OCI-LY1 (cell line): ENCODE data around the gene KCNMA1.

Source experiments
- H2AFZ ChIP-seq: fragments of 200-600 bp; sonication (generic), shearing (Covaris generic); 2 replicates; pipeline ENCODE4 v1.6.0; 2014; ENCODE audit warnings: antibody characterized with exemption, mild to moderate bottlenecking, low read length
- H3F3A ChIP-seq: fragments of 200-600 bp; sonication (generic), shearing (Covaris generic); 2 replicates; pipeline ENCODE4 v1.6.0; 2014; ENCODE audit warnings: mild to moderate bottlenecking, antibody characterized with exemption, low read length, moderate library complexity; ENCODE audit not compliant: insufficient read depth
- H3K27ac ChIP-seq: fragments of 200-600 bp; sonication (generic); 2 replicates; pipeline ENCODE4 v1.5.1; 2014; ENCODE audit warnings: low read length, mixed run types, mild to moderate bottlenecking, low read depth; ENCODE audit not compliant: poor library complexity, severe bottlenecking
- H3K27me3 ChIP-seq: fragments of 200-600 bp; sonication (generic); 2 replicates; pipeline ENCODE4 v1.6.0; 2014; ENCODE audit warnings: antibody characterized with exemption, mild to moderate bottlenecking, low read length, moderate library complexity; ENCODE audit not compliant: insufficient read depth
- H3K36me3 ChIP-seq: fragments of 200-600 bp; sonication (generic); 2 replicates; pipeline ENCODE4 v1.6.1; 2014; ENCODE audit warnings: mild to moderate bottlenecking, antibody characterized with exemption, low read length, moderate library complexity, mixed read lengths; ENCODE audit not compliant: insufficient read depth
- H3K4me1 ChIP-seq: fragments of 200-600 bp; sonication (generic); 2 replicates; pipeline ENCODE4 v1.5.1; 2014; ENCODE audit warnings: mild to moderate bottlenecking, low read length, moderate library complexity; ENCODE audit not compliant: insufficient read depth, severe bottlenecking
- H3K4me2 ChIP-seq: fragments of 200-600 bp; sonication (generic), shearing (Covaris generic); 2 replicates; pipeline ENCODE4 v1.6.1; 2014; ENCODE audit warnings: low read length
- H3K4me3 ChIP-seq: fragments of 200-600 bp; sonication (generic); 2 replicates; pipeline ENCODE4 v1.5.1; 2014; ENCODE audit warnings: low read length, low read depth, mild to moderate bottlenecking, mixed read lengths; ENCODE audit not compliant: poor library complexity, severe bottlenecking
- H3K79me2 ChIP-seq: fragments of 200-600 bp; shearing (Covaris generic); 2 replicates; pipeline ENCODE4 v1.6.1; 2016; ENCODE audit warnings: mixed run types, low read length, mixed read lengths; ENCODE audit not compliant: insufficient read depth
- H3K9ac ChIP-seq: fragments of 200-600 bp; sonication (generic), shearing (Covaris generic); 2 replicates; pipeline ENCODE4 v1.6.1; 2014; ENCODE audit warnings: mild to moderate bottlenecking, low read length, mixed read lengths
- H3K9me2 ChIP-seq: fragments of 200-600 bp; sonication (generic), shearing (Covaris generic); 2 replicates; pipeline ENCODE4 v1.6.1; 2014; ENCODE audit warnings: low read depth, mild to moderate bottlenecking, low read length, mixed read lengths
- H3K9me3 ChIP-seq: fragments of 200-600 bp; shearing (Covaris generic); 2 replicates; pipeline ENCODE4 v1.6.1; 2014; ENCODE audit warnings: low read length, mixed read lengths
- H4K20me1 ChIP-seq: fragments of 200-600 bp; sonication (generic), shearing (Covaris generic); 2 replicates; pipeline ENCODE4 v1.6.0; 2016; ENCODE audit warnings: mild to moderate bottlenecking, low read length; ENCODE audit not compliant: insufficient read depth
- EZH2 ChIP-seq: fragments of 200-600 bp; sonication (generic), shearing (Covaris generic); IDR thresholded peaks from 2 replicates; pipeline ENCODE4 v1.8.0; 2017; ENCODE audit warnings: borderline replicate concordance, mixed run types, mild to moderate bottlenecking, antibody characterized with exemption, low read length, moderate library complexity, mixed read lengths
- TF ChIP-seq, protein P1 (sequence below): fragments of 200-600 bp; sonication (generic), shearing (Covaris generic); IDR thresholded peaks from 2 replicates; pipeline ENCODE4 v1.5.1; 2017; ENCODE audit warnings: mild to moderate bottlenecking, antibody characterized with exemption, low read length, moderate library complexity, mixed read lengths

The KCNMA1 gene

DNA sequence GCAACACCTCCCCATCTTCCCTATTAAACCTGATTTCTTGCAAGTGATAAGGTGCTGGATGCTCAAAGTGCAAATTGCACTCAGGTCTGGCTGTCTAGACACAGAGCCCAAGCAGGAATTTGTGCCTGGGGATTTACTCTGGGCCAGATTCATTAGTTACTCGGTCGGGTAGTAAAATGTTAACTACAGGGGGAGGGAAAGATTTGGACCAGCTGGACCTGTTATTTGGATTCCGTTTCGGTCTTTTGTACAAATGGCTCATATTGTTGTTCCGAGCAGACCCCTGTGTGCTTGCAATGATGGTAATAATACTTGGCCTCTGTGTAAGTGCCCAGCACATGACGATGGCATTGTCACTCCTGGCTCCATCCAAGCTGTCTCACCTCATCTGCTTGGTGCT lies 609.6 kb downstream of the KCNMA1 start:
- H2AFZ ChIP-seq = no peak overlapping the region
- H3K27ac ChIP-seq = no peak overlapping the region
- H3K4me2 ChIP-seq = no peak overlapping the region
- no peak overlapping the region for H3K4me3 ChIP-seq
- no peaks in the 10 kb centered on the region for H3F3A ChIP-seq
- H3K36me3 ChIP-seq = no peaks in the 10 kb centered on the region
- no peak overlapping the region for H3K9ac ChIP-seq
- H3K79me2 ChIP-seq = no peaks in the 10 kb centered on the region
- no peaks in the 10 kb centered on the region for H3K27me3 ChIP-seq
- H4K20me1 ChIP-seq = no peaks in the 10 kb centered on the region
- TF ChIP-seq, protein P1, sequence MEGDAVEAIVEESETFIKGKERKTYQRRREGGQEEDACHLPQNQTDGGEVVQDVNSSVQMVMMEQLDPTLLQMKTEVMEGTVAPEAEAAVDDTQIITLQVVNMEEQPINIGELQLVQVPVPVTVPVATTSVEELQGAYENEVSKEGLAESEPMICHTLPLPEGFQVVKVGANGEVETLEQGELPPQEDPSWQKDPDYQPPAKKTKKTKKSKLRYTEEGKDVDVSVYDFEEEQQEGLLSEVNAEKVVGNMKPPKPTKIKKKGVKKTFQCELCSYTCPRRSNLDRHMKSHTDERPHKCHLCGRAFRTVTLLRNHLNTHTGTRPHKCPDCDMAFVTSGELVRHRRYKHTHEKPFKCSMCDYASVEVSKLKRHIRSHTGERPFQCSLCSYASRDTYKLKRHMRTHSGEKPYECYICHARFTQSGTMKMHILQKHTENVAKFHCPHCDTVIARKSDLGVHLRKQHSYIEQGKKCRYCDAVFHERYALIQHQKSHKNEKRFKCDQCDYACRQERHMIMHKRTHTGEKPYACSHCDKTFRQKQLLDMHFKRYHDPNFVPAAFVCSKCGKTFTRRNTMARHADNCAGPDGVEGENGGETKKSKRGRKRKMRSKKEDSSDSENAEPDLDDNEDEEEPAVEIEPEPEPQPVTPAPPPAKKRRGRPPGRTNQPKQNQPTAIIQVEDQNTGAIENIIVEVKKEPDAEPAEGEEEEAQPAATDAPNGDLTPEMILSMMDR = no peak
- no peak for TF ChIP-seq EZH2
- no peaks in the 10 kb centered on the region for H3K9me2 ChIP-seq
- no peaks in the 10 kb centered on the region for H3K4me1 ChIP-seq
- H3K9me3 ChIP-seq = no peaks in the 10 kb centered on the region

DNA sequence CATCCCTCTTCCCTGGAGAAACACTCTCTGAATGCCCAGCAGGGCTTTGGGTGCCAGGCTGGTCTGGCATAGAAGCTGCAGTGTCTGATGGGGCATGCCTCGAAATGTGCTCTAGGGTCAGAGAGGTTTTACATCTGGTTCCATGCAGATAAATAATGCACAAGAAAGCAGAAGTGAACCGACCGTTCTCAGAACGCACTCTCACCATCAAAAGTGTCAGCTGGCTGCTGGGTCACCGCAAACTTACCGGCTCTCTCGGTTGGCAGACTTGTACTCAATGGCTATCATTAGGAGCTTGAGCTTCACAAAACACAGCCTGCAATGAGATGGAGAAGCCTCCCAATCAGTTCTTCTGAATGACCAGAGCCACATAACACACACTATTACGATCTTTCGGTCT lies 610.0 kb downstream of the KCNMA1 start:
- Histone ChIP-seq H3K4me3 (no peak overlapping the region), H3K9ac (no peak overlapping the region), H3K4me2 (no peak overlapping the region), H3K27me3 (no peaks in the 10 kb centered on the region), H3K9me2 (no peaks in the 10 kb centered on the region), H2AFZ (no peak overlapping the region), H3K4me1 (no peaks in the 10 kb centered on the region), H4K20me1 (no peaks in the 10 kb centered on the region), H3K36me3 (no peaks in the 10 kb centered on the region), H3K79me2 (no peaks in the 10 kb centered on the region), H3K27ac (no peak overlapping the region), H3K9me3 (no peaks in the 10 kb centered on the region), H3F3A (no peaks in the 10 kb centered on the region)
- TF ChIP-seq, protein P1 = no peak
- no peak for TF ChIP-seq EZH2

DNA sequence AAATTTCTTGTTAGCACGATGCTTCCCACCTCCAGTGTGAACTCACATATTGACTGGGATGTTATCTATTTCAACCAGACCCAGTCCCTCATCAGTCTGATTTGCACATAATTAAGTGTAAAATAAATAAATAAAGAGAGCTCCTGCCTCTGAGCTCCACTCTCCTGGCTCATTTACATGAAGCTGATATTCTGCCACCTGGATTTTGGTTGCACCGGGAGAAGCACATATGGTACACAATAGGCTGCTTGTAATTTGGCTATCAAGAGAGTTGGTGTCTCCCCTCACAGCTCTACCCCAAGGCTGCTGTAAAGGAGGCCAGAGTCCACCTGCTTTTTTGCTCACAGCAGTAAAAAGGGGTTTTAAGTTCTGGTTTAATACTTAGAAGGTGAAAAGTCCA lies 610.5 kb downstream of the KCNMA1 start:
- Histone ChIP-seq H3F3A (no peaks in the 10 kb centered on the region), H3K4me1 (no peaks in the 10 kb centered on the region), H3K27ac (no peak overlapping the region), H3K9ac (no peak overlapping the region), H3K4me3 (no peak overlapping the region), H2AFZ (no peak overlapping the region), H3K27me3 (no peaks in the 10 kb centered on the region), H3K4me2 (no peak overlapping the region), H3K36me3 (no peaks in the 10 kb centered on the region), H3K9me3 (no peaks in the 10 kb centered on the region), H4K20me1 (no peaks in the 10 kb centered on the region), H3K79me2 (no peaks in the 10 kb centered on the region), H3K9me2 (no peaks in the 10 kb centered on the region)
- no peak for TF ChIP-seq EZH2
- TF ChIP-seq, protein P1 = no peak
